ENCODE results near the gene PRKACB. TPM values are rescaled to one million over a fixed set of nuclear protein-coding genes. Genes with fewer than 3 reads are reported as not detected.

The PRKACB gene
- total and polyA plus RNA-seq, 2 experiments from 2014 or later, result 14.6 to 28.0 TPM

DNA sequence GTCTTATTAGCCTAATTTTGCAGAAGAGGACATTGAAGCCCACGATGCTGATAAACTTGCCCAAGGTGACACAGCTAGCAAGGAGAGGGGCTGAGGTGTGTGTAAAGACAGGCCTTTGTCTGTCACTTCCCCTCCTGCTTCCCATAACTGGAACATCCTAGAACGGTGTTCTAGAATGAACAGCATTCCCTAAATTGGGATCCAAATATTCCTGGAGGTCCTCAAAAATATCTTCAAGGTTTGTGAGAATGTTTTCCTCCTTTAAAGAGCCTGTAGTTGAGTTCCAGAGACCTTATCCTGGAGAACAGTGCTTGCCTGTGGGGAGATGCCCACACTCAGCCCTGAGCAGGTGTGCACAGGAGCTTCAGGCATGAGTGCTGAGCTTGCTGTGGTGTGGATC, 115.9 kb downstream of the PRKACB start (continued):
- TF ChIP-seq NANOG (IDR thresholded peaks at IDR 0.05; ENCODE audit: borderline replicate concordance) (no peak), REST (IDR thresholded peaks at IDR 0.05; ENCODE audit: unreplicated experiment) (no peak)

GRCh38 chr1:84260852-84261518, 116.9 kb downstream of the PRKACB start:
- Histone ChIP-seq H2AFZ (no peak overlapping the region; the same call in 1 of the 2 replicates), H3K27ac (ENCODE audit: low read depth) (no peak overlapping the region), H3K4me3 (no peak overlapping the region), H4K20me1 (replicated peaks; ENCODE audit: insufficient read depth) (no peaks in the 10 kb centered on the region; the same call in 1 of the 2 replicates), H3K4me1 (ENCODE audit: insufficient read depth) (no peaks in the 10 kb centered on the region), H3K9me2 (ENCODE audit: insufficient read depth) (0 out of 2 replicates have a peak, but pooled peaks cover 3% of the 10 kb centered on the region), H3K79me2 (replicated peaks; ENCODE audit: insufficient read depth) (no peaks in the 10 kb centered on the region), H3K4me2 (no peak overlapping the region), H3K36me3 (ENCODE audit: insufficient read depth) (no peaks in the 10 kb centered on the region), H3K27me3 (ENCODE audit: insufficient read depth) (no peaks in the 10 kb centered on the region), H3F3A (replicated peaks; ENCODE audit: low read depth) (no peaks in the 10 kb centered on the region)
- no peak for DNase-seq (ENCODE audit: low spot score)
- no peaks in the 10 kb centered on the region for H3K36me3 Mint-ChIP-seq (ENCODE audit: low read depth)
- TF ChIP-seq EZH2phosphoT487 (IDR thresholded peaks at IDR 0.05; ENCODE audit: unreplicated experiment) (no peak), STAT1 (IDR thresholded peaks at IDR 0.05; ENCODE audit: unreplicated experiment) (no peak), JUNB (IDR thresholded peaks at IDR 0.05; ENCODE audit: unreplicated experiment) (no peak), CREB1 (CRISPR knock-in tag; IDR thresholded peaks at IDR 0.05; ENCODE audit: low read depth) (no peak), ETS1 (IDR thresholded peaks at IDR 0.05) (no peak), ZNF331 (CRISPR knock-in tag; IDR thresholded peaks at IDR 0.05; ENCODE audit: low read depth) (no peak), EZH2 (IDR thresholded peaks at IDR 0.05; ENCODE audit: low read depth, unreplicated experiment) (no peak), ZNF114 (CRISPR knock-in tag; IDR thresholded peaks at IDR 0.05) (no peak)
- TF ChIP-seq, protein P1, sequence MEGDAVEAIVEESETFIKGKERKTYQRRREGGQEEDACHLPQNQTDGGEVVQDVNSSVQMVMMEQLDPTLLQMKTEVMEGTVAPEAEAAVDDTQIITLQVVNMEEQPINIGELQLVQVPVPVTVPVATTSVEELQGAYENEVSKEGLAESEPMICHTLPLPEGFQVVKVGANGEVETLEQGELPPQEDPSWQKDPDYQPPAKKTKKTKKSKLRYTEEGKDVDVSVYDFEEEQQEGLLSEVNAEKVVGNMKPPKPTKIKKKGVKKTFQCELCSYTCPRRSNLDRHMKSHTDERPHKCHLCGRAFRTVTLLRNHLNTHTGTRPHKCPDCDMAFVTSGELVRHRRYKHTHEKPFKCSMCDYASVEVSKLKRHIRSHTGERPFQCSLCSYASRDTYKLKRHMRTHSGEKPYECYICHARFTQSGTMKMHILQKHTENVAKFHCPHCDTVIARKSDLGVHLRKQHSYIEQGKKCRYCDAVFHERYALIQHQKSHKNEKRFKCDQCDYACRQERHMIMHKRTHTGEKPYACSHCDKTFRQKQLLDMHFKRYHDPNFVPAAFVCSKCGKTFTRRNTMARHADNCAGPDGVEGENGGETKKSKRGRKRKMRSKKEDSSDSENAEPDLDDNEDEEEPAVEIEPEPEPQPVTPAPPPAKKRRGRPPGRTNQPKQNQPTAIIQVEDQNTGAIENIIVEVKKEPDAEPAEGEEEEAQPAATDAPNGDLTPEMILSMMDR (conservative IDR thresholded peaks at IDR 0.05; ENCODE audit: low read depth in 2 of 2), result no peak
- TF ChIP-seq, protein P2, sequence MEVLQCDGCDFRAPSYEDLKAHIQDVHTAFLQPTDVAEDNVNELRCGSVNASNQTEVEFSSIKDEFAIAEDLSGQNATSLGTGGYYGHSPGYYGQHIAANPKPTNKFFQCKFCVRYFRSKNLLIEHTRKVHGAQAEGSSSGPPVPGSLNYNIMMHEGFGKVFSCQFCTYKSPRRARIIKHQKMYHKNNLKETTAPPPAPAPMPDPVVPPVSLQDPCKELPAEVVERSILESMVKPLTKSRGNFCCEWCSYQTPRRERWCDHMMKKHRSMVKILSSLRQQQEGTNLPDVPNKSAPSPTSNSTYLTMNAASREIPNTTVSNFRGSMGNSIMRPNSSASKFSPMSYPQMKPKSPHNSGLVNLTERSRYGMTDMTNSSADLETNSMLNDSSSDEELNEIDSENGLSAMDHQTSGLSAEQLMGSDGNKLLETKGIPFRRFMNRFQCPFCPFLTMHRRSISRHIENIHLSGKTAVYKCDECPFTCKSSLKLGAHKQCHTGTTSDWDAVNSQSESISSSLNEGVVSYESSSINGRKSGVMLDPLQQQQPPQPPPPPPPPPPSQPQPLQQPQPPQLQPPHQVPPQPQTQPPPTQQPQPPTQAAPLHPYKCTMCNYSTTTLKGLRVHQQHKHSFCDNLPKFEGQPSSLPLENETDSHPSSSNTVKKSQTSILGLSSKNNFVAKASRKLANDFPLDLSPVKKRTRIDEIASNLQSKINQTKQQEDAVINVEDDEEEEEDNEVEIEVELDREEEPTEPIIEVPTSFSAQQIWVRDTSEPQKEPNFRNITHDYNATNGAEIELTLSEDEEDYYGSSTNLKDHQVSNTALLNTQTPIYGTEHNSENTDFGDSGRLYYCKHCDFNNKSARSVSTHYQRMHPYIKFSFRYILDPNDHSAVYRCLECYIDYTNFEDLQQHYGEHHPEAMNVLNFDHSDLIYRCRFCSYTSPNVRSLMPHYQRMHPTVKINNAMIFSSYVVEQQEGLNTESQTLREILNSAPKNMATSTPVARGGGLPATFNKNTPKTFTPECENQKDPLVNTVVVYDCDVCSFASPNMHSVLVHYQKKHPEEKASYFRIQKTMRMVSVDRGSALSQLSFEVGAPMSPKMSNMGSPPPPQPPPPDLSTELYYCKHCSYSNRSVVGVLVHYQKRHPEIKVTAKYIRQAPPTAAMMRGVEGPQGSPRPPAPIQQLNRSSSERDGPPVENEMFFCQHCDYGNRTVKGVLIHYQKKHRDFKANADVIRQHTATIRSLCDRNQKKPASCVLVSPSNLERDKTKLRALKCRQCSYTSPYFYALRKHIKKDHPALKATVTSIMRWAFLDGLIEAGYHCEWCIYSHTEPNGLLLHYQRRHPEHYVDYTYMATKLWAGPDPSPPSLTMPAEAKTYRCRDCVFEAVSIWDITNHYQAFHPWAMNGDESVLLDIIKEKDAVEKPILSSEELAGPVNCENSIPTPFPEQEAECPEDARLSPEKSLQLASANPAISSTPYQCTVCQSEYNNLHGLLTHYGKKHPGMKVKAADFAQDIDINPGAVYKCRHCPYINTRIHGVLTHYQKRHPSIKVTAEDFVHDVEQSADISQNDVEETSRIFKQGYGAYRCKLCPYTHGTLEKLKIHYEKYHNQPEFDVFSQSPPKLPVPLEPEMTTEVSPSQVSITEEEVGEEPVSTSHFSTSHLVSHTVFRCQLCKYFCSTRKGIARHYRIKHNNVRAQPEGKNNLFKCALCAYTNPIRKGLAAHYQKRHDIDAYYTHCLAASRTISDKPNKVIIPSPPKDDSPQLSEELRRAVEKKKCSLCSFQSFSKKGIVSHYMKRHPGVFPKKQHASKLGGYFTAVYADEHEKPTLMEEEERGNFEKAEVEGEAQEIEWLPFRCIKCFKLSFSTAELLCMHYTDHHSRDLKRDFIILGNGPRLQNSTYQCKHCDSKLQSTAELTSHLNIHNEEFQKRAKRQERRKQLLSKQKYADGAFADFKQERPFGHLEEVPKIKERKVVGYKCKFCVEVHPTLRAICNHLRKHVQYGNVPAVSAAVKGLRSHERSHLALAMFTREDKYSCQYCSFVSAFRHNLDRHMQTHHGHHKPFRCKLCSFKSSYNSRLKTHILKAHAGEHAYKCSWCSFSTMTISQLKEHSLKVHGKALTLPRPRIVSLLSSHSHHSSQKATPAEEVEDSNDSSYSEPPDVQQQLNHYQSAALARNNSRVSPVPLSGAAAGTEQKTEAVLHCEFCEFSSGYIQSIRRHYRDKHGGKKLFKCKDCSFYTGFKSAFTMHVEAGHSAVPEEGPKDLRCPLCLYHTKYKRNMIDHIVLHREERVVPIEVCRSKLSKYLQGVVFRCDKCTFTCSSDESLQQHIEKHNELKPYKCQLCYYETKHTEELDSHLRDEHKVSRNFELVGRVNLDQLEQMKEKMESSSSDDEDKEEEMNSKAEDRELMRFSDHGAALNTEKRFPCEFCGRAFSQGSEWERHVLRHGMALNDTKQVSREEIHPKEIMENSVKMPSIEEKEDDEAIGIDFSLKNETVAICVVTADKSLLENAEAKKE (CRISPR knock-in tag; IDR thresholded peaks at IDR 0.05), result no peak
- H3K9me3 Mint-ChIP-seq, result no peaks in the 10 kb centered on the region
- no peak overlapping the region for H3K27ac Mint-ChIP-seq
- H3K4me3 Mint-ChIP-seq, result no peak overlapping the region
- H3K27me3 Mint-ChIP-seq (ENCODE audit: insufficient read depth, low read depth, poor library complexity), result no peaks in the 10 kb centered on the region
- no peak for ATAC-seq
- H3K4me1 Mint-ChIP-seq, result no peaks in the 10 kb centered on the region

Data from GM23338 (cell line).